ENCODE data around the gene SLC1A5.

The SLC1A5 gene

DNA sequence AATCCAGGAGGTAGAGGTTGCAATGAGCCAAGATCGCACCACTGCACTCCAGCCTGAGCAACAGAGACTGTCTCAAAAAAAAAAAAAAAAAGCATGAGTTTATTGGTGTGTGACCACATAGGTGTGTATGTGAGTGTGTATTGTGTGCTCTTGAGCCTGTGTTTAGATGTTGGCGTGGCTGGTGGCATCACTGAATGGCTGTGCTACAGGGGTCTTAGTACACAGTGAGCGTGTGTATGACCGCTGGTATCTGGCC is 2.5 kb downstream of the SLC1A5 start:
- Histone ChIP-seq H3K27me3 (ENCODE audit: control insufficient read depth, insufficient read depth, low read length) (no peaks in the 10 kb centered on the region), H3K9ac (no peak overlapping the region)

DNA sequence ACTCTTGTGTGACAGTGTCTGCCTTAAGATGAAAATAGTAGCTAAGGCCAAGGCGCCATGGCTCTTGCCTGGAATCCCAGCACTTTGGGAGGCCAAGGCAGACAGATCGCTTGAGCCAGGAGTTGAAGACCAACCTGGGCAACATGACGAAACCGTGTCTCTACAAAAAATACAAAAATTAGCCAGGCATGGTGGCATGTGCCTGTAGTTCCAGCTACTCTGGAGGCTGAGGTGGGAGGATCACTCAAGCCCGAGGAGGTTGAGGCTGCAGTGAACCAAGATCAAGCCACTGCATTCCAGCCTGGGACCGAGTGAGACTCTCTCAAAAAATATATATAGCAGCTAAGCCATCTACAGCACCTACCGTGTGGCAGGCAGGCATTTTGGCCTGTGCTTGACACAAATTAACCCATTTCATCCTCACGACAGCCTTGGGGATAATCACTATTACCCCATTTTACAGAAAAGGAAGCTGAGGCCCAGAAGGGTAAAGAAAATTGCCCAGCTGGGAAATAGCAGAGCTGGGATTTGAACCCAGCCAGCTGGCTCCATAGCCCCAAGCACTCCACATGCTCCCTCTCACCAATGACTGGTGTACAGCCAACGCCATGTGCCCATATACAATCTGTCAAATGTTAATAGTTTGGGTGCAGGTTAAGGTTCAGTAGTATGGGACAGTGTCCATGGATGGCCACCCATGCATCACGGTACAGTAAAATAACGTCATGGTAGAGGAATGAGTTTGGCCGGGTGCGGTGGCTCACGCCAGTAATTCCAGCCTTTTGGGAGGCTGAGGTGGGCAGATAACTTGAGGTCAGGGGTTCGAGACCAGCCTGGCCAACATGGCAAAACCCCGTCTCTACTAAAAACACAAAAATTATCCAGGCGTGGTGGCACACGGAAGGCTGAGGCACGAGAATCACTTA is 3.1 kb downstream of the SLC1A5 start:
- TF ChIP-seq, protein P1, sequence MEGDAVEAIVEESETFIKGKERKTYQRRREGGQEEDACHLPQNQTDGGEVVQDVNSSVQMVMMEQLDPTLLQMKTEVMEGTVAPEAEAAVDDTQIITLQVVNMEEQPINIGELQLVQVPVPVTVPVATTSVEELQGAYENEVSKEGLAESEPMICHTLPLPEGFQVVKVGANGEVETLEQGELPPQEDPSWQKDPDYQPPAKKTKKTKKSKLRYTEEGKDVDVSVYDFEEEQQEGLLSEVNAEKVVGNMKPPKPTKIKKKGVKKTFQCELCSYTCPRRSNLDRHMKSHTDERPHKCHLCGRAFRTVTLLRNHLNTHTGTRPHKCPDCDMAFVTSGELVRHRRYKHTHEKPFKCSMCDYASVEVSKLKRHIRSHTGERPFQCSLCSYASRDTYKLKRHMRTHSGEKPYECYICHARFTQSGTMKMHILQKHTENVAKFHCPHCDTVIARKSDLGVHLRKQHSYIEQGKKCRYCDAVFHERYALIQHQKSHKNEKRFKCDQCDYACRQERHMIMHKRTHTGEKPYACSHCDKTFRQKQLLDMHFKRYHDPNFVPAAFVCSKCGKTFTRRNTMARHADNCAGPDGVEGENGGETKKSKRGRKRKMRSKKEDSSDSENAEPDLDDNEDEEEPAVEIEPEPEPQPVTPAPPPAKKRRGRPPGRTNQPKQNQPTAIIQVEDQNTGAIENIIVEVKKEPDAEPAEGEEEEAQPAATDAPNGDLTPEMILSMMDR (IDR thresholded peaks at IDR 0.05) = no peak
- Histone ChIP-seq H3K27me3 (ENCODE audit: control insufficient read depth, insufficient read depth, low read length) (no peaks in the 10 kb centered on the region), H2AFZ (no peak overlapping the region), H3K27ac (no peak overlapping the region), H3K4me3 (ENCODE audit: low read depth, low read length) (no peak overlapping the region), H3K36me3 (ENCODE audit: control insufficient read depth, insufficient read depth, low read length) (no peaks in the 10 kb centered on the region), H3K4me1 (peaks cover 5% of the 10 kb centered on the region), H3K9me3 (ENCODE audit: control insufficient read depth, low read length) (no peaks in the 10 kb centered on the region), H3K4me2 (ENCODE audit: low read length) (no peak overlapping the region), H3K9ac (no peak overlapping the region), H3K79me2 (no peaks in the 10 kb centered on the region)

More for the DNA sequence above, 2.5 kb downstream of the SLC1A5 start:
- Histone ChIP-seq H2AFZ (no peak overlapping the region), H3K4me3 (ENCODE audit: low read depth, low read length) (no peak overlapping the region), H3K4me1 (peaks cover 5% of the 10 kb centered on the region), H3K4me2 (ENCODE audit: low read length) (no peak overlapping the region), H3K79me2 (no peaks in the 10 kb centered on the region), H3K36me3 (ENCODE audit: control insufficient read depth, insufficient read depth, low read length) (no peaks in the 10 kb centered on the region), H3K27ac (no peak overlapping the region), H3K9me3 (ENCODE audit: control insufficient read depth, low read length) (no peaks in the 10 kb centered on the region)
- TF ChIP-seq, protein P1 (IDR thresholded peaks at IDR 0.05) = no peak

DNA sequence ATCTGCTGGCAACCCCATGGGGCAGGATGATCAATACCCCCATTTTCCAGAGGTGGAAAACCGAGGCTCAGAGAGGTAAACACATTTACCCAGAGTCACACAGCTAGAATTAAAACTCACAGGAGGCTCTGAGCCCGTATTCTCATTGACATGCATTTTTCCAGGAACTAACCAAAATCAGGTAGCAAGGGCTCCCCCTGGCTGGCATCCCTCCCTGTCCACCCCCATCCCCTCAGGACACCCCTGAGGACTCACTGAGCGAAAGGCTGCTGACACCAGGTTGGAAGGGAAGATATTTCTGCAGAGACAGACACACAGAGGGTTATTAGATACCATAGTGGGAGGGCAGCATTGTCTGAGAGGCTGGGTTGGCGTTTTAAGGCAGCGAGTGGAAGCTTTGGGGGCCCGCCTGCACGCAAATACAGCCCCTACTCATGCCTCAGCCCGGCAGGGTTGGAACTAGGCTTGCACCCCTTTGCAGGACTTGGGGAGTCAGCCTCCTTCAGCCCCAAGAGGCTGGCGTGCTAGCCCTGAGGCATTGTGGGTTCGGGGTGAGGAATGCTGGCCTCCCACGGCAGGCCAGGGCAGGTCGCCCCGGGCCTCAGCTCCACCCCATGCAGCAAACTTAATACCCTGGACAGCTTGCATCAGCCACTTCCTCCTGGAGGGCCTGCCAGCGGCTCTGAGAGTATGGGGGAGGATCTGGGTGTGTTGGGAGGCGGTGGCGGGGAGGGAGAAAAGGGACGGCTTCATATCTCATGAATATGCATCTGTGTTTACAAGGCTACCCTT is 3.9 kb downstream of the SLC1A5 start:
- Histone ChIP-seq H3K4me2 (ENCODE audit: low read length) (no peak overlapping the region), H3K36me3 (ENCODE audit: control insufficient read depth, insufficient read depth, low read length) (no peaks in the 10 kb centered on the region), H3K27me3 (ENCODE audit: control insufficient read depth, insufficient read depth, low read length) (no peaks in the 10 kb centered on the region), H3K9ac (no peak overlapping the region), H3K9me3 (ENCODE audit: control insufficient read depth, low read length) (no peaks in the 10 kb centered on the region), H3K79me2 (no peaks in the 10 kb centered on the region), H3K27ac (no peak overlapping the region), H3K4me1 (peaks cover 5% of the 10 kb centered on the region), H3K4me3 (ENCODE audit: low read depth, low read length) (no peak overlapping the region), H2AFZ (no peak overlapping the region)
- TF ChIP-seq, protein P1 (IDR thresholded peaks at IDR 0.05) = no peak

DNA sequence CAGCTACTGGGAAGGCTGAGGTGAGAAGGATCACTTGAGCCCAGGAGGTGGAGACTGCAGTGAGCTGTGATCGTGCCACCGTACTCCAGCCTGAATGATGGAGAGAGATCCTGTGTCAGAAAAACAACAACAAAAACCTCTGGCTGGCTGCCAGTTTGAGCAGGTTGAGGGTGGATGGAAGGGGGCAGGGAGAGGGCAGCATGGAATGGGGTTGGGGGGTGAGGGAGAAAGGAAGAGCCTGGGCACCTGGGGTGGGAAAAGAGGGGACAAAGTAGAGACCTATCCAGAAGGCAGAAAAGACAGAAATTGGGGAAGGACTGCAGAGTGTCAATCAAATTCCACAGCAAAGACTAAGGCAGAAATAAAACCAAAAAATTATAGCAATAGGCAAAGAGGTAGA is 4.7 kb downstream of the SLC1A5 start:
- H2AFZ ChIP-seq = no peak overlapping the region
- H3K4me1 ChIP-seq = peaks cover 5% of the 10 kb centered on the region
- no peaks in the 10 kb centered on the region for H3K79me2 ChIP-seq
- no peak overlapping the region for H3K9ac ChIP-seq
- no peak overlapping the region for H3K4me3 ChIP-seq (ENCODE audit: low read depth, low read length)
- no peaks in the 10 kb centered on the region for H3K27me3 ChIP-seq (ENCODE audit: control insufficient read depth, insufficient read depth, low read length)
- TF ChIP-seq, protein P1 (IDR thresholded peaks at IDR 0.05) = no peak
- no peak overlapping the region for H3K27ac ChIP-seq
- no peak overlapping the region for H3K4me2 ChIP-seq (ENCODE audit: low read length)
- H3K36me3 ChIP-seq (ENCODE audit: control insufficient read depth, insufficient read depth, low read length) = no peaks in the 10 kb centered on the region
- H3K9me3 ChIP-seq (ENCODE audit: control insufficient read depth, low read length) = no peaks in the 10 kb centered on the region

Measured in parathyroid adenoma (tissue), 2 donors.